Activated naive CD4-positive, alpha-beta T cell treated with anti-CD3 and anti-CD28 coated beads, Interleukin-2, amount 50 U/mL, for 24 hours (primary cell): Measurements from ENCODE around the gene KAZN.

Experiments used
- H3K27ac Mint-ChIP-seq: one replicate; pipeline ENCODE4 v1.8.0; 2021; ENCODE audit warnings: mild to moderate bottlenecking, mixed read lengths
- H3K27me3 Mint-ChIP-seq: one replicate; pipeline ENCODE4 v1.8.0; 2021; ENCODE audit warnings: mixed read lengths
- H3K36me3 Mint-ChIP-seq: one replicate; pipeline ENCODE4 v1.8.0; 2021; ENCODE audit warnings: mixed read lengths
- H3K4me1 Mint-ChIP-seq: one replicate; pipeline ENCODE4 v1.8.0; 2021; ENCODE audit warnings: mixed read lengths
- H3K4me3 Mint-ChIP-seq: one replicate; pipeline ENCODE4 v1.8.0; 2021; ENCODE audit warnings: mild to moderate bottlenecking, mixed read lengths
- H3K9me3 Mint-ChIP-seq: one replicate; pipeline ENCODE4 v1.8.0; 2021; ENCODE audit warnings: mixed read lengths

KAZN gene

GRCh38 chr1:14599800-14600199 lies 1.3 kb downstream of the KAZN start:
- Mint-ChIP-seq H3K4me1 (no peaks in the 10 kb centered on the region), H3K36me3 (no peaks in the 10 kb centered on the region), H3K4me3 (no peak overlapping the region), H3K27me3 (peaks cover 42% of the 10 kb centered on the region), H3K27ac (no peak overlapping the region), H3K9me3 (no peaks in the 10 kb centered on the region)

- Mint-ChIP-seq H3K4me1 (no peaks in the 10 kb centered on the region), H3K4me3 (no peak overlapping the region), H3K9me3 (no peaks in the 10 kb centered on the region), H3K36me3 (no peaks in the 10 kb centered on the region), H3K27me3 (peaks cover 42% of the 10 kb centered on the region), H3K27ac (no peak overlapping the region)
These were observed 2.1 kb downstream of the KAZN start for GRCh38 chr1:14600405-14601112.

GRCh38 chr1:14602136-14602535 lies 3.7 kb downstream of the KAZN start:
- Mint-ChIP-seq H3K9me3 (no peaks in the 10 kb centered on the region), H3K4me1 (no peaks in the 10 kb centered on the region), H3K4me3 (no peak overlapping the region), H3K27me3 (peaks cover 31% of the 10 kb centered on the region), H3K27ac (no peak overlapping the region), H3K36me3 (no peaks in the 10 kb centered on the region)

GRCh38 chr1:14603645-14604044 lies 5.2 kb downstream of the KAZN start:
- Mint-ChIP-seq H3K36me3 (no peaks in the 10 kb centered on the region), H3K4me3 (no peak overlapping the region), H3K27me3 (peaks cover 29% of the 10 kb centered on the region), H3K4me1 (no peaks in the 10 kb centered on the region), H3K9me3 (no peaks in the 10 kb centered on the region), H3K27ac (no peak overlapping the region)

GRCh38 chr1:14604414-14604813 lies 5.9 kb downstream of the KAZN start:
- no peak overlapping the region for H3K4me3 Mint-ChIP-seq
- H3K36me3 Mint-ChIP-seq, result no peaks in the 10 kb centered on the region
- no peak overlapping the region for H3K27ac Mint-ChIP-seq
- peaks cover 28% of the 10 kb centered on the region for H3K27me3 Mint-ChIP-seq
- H3K9me3 Mint-ChIP-seq, result no peaks in the 10 kb centered on the region
- no peaks in the 10 kb centered on the region for H3K4me1 Mint-ChIP-seq

- peaks cover 16% of the 10 kb centered on the region for H3K27me3 Mint-ChIP-seq
- no peaks in the 10 kb centered on the region for H3K4me1 Mint-ChIP-seq
- no peaks in the 10 kb centered on the region for H3K9me3 Mint-ChIP-seq
- no peak overlapping the region for H3K27ac Mint-ChIP-seq
- H3K4me3 Mint-ChIP-seq, result no peak overlapping the region
- no peaks in the 10 kb centered on the region for H3K36me3 Mint-ChIP-seq
These were observed 7.5 kb downstream of the KAZN start for GRCh38 chr1:14605945-14606344.

GRCh38 chr1:14606632-14607031 lies 8.1 kb downstream of the KAZN start:
- no peak overlapping the region for H3K4me3 Mint-ChIP-seq
- no peak overlapping the region for H3K27ac Mint-ChIP-seq

GRCh38 chr1:14607295-14607694 lies 8.8 kb downstream of the KAZN start:
- Mint-ChIP-seq H3K36me3 (no peaks in the 10 kb centered on the region), H3K4me3 (no peak overlapping the region), H3K4me1 (no peaks in the 10 kb centered on the region), H3K27ac (no peak overlapping the region), H3K27me3 (peaks cover 5% of the 10 kb centered on the region), H3K9me3 (no peaks in the 10 kb centered on the region)

More at GRCh38 chr1:14606632-14607031, 8.1 kb downstream of the KAZN start:
- no peaks in the 10 kb centered on the region for H3K4me1 Mint-ChIP-seq
- H3K36me3 Mint-ChIP-seq, result no peaks in the 10 kb centered on the region
- no peaks in the 10 kb centered on the region for H3K9me3 Mint-ChIP-seq
- peaks cover 10% of the 10 kb centered on the region for H3K27me3 Mint-ChIP-seq

- no peaks in the 10 kb centered on the region for H3K9me3 Mint-ChIP-seq
- peaks cover 8% of the 10 kb centered on the region for H3K27me3 Mint-ChIP-seq
- no peak overlapping the region for H3K27ac Mint-ChIP-seq
These were observed 9.8 kb downstream of the KAZN start for GRCh38 chr1:14608308-14608707.

GRCh38 chr1:14610761-14611160 lies 12.3 kb downstream of the KAZN start:
- Mint-ChIP-seq H3K9me3 (no peaks in the 10 kb centered on the region), H3K27ac (no peak overlapping the region), H3K4me3 (no peak overlapping the region), H3K36me3 (no peaks in the 10 kb centered on the region), H3K4me1 (no peaks in the 10 kb centered on the region), H3K27me3 (peaks cover 3% of the 10 kb centered on the region)

More at GRCh38 chr1:14608308-14608707, 9.8 kb downstream of the KAZN start:
- H3K4me3 Mint-ChIP-seq, result no peak overlapping the region
- no peaks in the 10 kb centered on the region for H3K36me3 Mint-ChIP-seq
- no peaks in the 10 kb centered on the region for H3K4me1 Mint-ChIP-seq

GRCh38 chr1:14611792-14612191 lies 13.3 kb downstream of the KAZN start:
- H3K9me3 Mint-ChIP-seq, result no peaks in the 10 kb centered on the region
- H3K27ac Mint-ChIP-seq, result no peak overlapping the region
- no peaks in the 10 kb centered on the region for H3K4me1 Mint-ChIP-seq
- H3K27me3 Mint-ChIP-seq, result peaks cover 3% of the 10 kb centered on the region
- no peaks in the 10 kb centered on the region for H3K36me3 Mint-ChIP-seq
- no peak overlapping the region for H3K4me3 Mint-ChIP-seq

GRCh38 chr1:14612256-14612655 lies 13.8 kb downstream of the KAZN start:
- H3K27ac Mint-ChIP-seq, result no peak overlapping the region
- H3K4me1 Mint-ChIP-seq, result no peaks in the 10 kb centered on the region
- no peaks in the 10 kb centered on the region for H3K36me3 Mint-ChIP-seq
- no peak overlapping the region for H3K4me3 Mint-ChIP-seq
- H3K9me3 Mint-ChIP-seq, result no peaks in the 10 kb centered on the region
- peaks cover 3% of the 10 kb centered on the region for H3K27me3 Mint-ChIP-seq

GRCh38 chr1:14613926-14614325 lies 15.4 kb downstream of the KAZN start:
- H3K4me3 Mint-ChIP-seq, result no peak overlapping the region
- peaks cover 5% of the 10 kb centered on the region for H3K9me3 Mint-ChIP-seq
- no peaks in the 10 kb centered on the region for H3K4me1 Mint-ChIP-seq
- H3K27me3 Mint-ChIP-seq, result peaks cover 3% of the 10 kb centered on the region
- no peaks in the 10 kb centered on the region for H3K36me3 Mint-ChIP-seq
- no peak overlapping the region for H3K27ac Mint-ChIP-seq

- Mint-ChIP-seq H3K27me3 (peaks cover 3% of the 10 kb centered on the region), H3K4me1 (no peaks in the 10 kb centered on the region), H3K4me3 (no peak overlapping the region), H3K36me3 (no peaks in the 10 kb centered on the region), H3K27ac (no peak overlapping the region), H3K9me3 (peaks cover 5% of the 10 kb centered on the region)
These were observed 15.9 kb downstream of the KAZN start for GRCh38 chr1:14614341-14614740.

GRCh38 chr1:14615549-14616218 lies 17.2 kb downstream of the KAZN start:
- peaks cover 3% of the 10 kb centered on the region for H3K27me3 Mint-ChIP-seq
- no peak overlapping the region for H3K4me3 Mint-ChIP-seq
- no peaks in the 10 kb centered on the region for H3K36me3 Mint-ChIP-seq
- peaks cover 5% of the 10 kb centered on the region for H3K9me3 Mint-ChIP-seq
- no peaks in the 10 kb centered on the region for H3K4me1 Mint-ChIP-seq
- no peak overlapping the region for H3K27ac Mint-ChIP-seq

GRCh38 chr1:14616632-14617396 lies 18.3 kb downstream of the KAZN start:
- Mint-ChIP-seq H3K4me3 (no peak overlapping the region), H3K27ac (no peak overlapping the region), H3K9me3 (peaks cover 5% of the 10 kb centered on the region), H3K27me3 (peaks cover 3% of the 10 kb centered on the region), H3K36me3 (no peaks in the 10 kb centered on the region), H3K4me1 (no peaks in the 10 kb centered on the region)
